SK-N-MC (cell line): ENCODE measurements around the gene ZMYND8.

Experiments used
- DNase-seq: peaks from one replicate; pipeline ENCODE4 v3.0.0-alpha.2; 2011; ENCODE audit warnings: low read depth, low spot score
- H3K27ac ChIP-seq: fragments of 200-600 bp; sonication (generic); 2 replicates; pipeline ENCODE4 v1.5.1; 2016; ENCODE audit warnings: mixed run types
- H3K36me3 ChIP-seq: fragments of 200-600 bp; sonication (generic); 2 replicates; pipeline ENCODE4 v1.6.1; 2017; ENCODE audit warnings: antibody characterized with exemption, low read length, mixed read lengths; ENCODE audit not compliant: insufficient read depth
- H3K4me3 ChIP-seq: fragments of 200-600 bp; sonication (generic); 2 replicates; pipeline ENCODE4 v1.5.1; 2016
- H3K9ac ChIP-seq: fragments of 200-600 bp; sonication (generic); 2 replicates; pipeline ENCODE4 v1.8.0; 2017; ENCODE audit warnings: mixed run types, mixed read lengths; ENCODE audit not compliant: insufficient read length
- H3K9me3 ChIP-seq: fragments of 200-600 bp; sonication (generic); 2 replicates; pipeline ENCODE4 v1.6.1; 2017; ENCODE audit warnings: low read depth, mild to moderate bottlenecking, antibody characterized with exemption, low read length, moderate library complexity, mixed read lengths
- EZH2 ChIP-seq: fragments of 200-600 bp; sonication (generic); IDR thresholded peaks from one replicate; pipeline ENCODE4 v1.6.1; 2017; ENCODE audit warnings: antibody characterized with exemption
- FOXP2 ChIP-seq: optimal IDR thresholded peaks from 2 replicates; pipeline ENCODE3; 2011; ENCODE audit warnings: mild to moderate bottlenecking, moderate library complexity; ENCODE audit not compliant: insufficient read depth; ENCODE audit errors: extremely low read length, control extremely low read depth
- POLR2AphosphoS5 ChIP-seq: IDR thresholded peaks from 2 replicates; pipeline ENCODE4 v1.6.1; 2012; ENCODE audit warnings: mild to moderate bottlenecking, low read depth, low read length, borderline replicate concordance

Gene ZMYND8

DNA sequence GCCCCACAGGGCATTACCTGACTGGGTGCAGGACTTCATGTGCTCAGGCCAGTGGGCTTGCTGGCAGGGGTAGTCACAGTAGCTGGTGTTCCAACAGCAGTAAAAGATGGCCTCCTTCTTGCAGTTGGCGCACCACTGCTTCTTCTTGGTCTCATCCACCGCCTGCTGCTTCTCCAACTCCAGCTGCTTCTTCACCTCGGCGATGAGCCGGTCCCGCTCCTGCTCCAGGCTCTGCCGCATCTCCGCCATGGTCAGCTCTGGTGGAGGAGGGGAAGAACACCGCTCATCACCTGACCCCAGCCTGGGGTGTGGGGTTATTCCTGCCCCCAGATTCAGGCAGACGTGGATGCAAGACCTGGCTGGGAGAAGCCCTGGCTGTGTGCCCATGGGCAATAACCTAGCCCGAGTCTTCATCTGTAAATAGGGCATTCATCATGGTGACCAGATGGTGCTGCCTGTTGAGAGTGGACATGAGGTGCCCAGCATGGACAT, 132.2 kb downstream of the ZMYND8 start:
- Histone ChIP-seq H3K9me3 (no peaks in the 10 kb centered on the region), H3K4me3 (no peak overlapping the region), H3K27ac (no peak overlapping the region), H3K36me3 (peaks cover 46% of the 10 kb centered on the region), H3K9ac (no peak overlapping the region)
- no peak for TF ChIP-seq POLR2AphosphoS5
- DNase-seq = no peak

GRCh38 chr20:47223896-47224295, 132.6 kb downstream of the ZMYND8 start:
- Histone ChIP-seq H3K9ac (no peak overlapping the region), H3K27ac (no peak overlapping the region), H3K9me3 (no peaks in the 10 kb centered on the region), H3K4me3 (no peak overlapping the region), H3K36me3 (peaks cover 42% of the 10 kb centered on the region)
- DNase-seq = no peak
- no peak for TF ChIP-seq FOXP2

DNA sequence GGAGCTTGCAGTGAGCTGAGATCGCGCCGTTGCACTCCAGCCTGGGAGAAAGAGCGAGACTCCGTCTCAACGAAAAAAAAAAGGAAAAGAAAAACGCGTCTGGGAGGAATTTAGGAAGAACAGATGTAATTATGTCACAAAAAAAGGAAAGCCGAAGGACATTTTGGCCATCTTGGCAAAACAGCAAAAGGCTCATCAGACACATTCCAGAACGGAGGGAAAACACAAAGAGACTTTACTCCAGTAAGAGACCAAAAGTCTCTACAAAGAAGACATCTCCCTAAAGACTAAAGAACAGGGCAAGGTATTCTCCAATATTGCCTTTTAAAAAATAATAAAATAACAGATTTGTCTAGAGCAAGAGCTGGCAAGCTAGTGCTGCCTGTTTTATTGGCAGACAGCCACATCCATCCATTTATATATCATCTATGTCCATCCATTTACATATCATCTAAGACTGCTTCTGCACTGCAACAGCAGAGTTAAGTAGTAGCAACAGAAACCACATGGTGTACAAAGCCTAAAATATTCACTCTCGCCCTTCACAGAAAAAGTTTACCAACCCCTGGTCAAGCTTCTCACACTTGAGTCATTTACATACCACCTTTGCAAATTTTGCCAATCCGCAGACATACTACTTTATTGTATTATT, 133.9 kb downstream of the ZMYND8 start:
- no peak for DNase-seq
- Histone ChIP-seq H3K36me3 (peaks cover 41% of the 10 kb centered on the region), H3K4me3 (no peak overlapping the region), H3K9me3 (no peaks in the 10 kb centered on the region), H3K27ac (no peak overlapping the region), H3K9ac (no peak overlapping the region)
- TF ChIP-seq EZH2 = no peak
- no peak for TF ChIP-seq POLR2AphosphoS5
- TF ChIP-seq FOXP2 = no peak

DNA sequence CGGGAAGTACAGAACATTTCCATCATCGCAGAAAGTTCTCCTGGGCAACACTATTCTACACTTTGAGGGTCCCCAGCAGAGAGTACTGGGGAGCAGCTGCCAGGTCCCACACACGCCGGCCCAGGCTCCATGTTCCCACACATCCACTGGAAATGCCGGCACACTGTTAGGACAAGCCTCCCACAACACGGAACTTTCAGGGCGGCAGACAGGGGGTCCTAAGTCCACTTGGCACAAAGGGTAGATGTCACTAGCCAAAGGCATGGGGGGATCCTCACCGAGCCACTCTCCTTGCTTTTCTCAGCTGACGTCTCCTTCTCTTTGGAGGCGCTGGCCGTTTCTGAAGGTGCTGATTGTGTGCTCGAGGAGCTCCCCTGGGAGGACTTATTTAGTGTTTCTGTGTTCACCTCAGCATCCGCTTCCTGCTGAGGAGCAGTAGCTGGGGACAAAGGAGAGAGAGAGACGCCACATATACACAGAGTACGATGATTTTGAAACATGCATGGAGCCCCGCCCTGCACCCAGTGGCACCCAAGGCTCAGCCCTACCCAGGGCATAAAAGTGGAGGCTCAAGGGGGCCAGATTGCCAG, 135.4 kb downstream of the ZMYND8 start:
- no peak overlapping the region for H3K4me3 ChIP-seq
- H3K9me3 ChIP-seq = no peaks in the 10 kb centered on the region
- TF ChIP-seq EZH2 (no peak), FOXP2 (no peak), POLR2AphosphoS5 (no peak)
- no peak overlapping the region for H3K9ac ChIP-seq
- H3K27ac ChIP-seq = no peak overlapping the region
- DNase-seq = no peak
- peaks cover 33% of the 10 kb centered on the region for H3K36me3 ChIP-seq

- TF ChIP-seq FOXP2 (no peak), POLR2AphosphoS5 (no peak), EZH2 (no peak)
- Histone ChIP-seq H3K4me3 (no peak overlapping the region), H3K27ac (no peak overlapping the region), H3K9ac (no peak overlapping the region), H3K9me3 (no peaks in the 10 kb centered on the region), H3K36me3 (peaks cover 37% of the 10 kb centered on the region)
- DNase-seq = no peak
Measured at GRCh38 chr20:47220161-47220582, 136.3 kb downstream of the ZMYND8 start.

GRCh38 chr20:47217482-47218446, 138.7 kb downstream of the ZMYND8 start:
- Histone ChIP-seq H3K9ac (no peak overlapping the region), H3K4me3 (no peak overlapping the region), H3K9me3 (no peaks in the 10 kb centered on the region), H3K36me3 (peaks cover 32% of the 10 kb centered on the region), H3K27ac (no peak overlapping the region)
- no peak for DNase-seq
- TF ChIP-seq EZH2 (no peak), POLR2AphosphoS5 (no peak), FOXP2 (no peak)

DNA sequence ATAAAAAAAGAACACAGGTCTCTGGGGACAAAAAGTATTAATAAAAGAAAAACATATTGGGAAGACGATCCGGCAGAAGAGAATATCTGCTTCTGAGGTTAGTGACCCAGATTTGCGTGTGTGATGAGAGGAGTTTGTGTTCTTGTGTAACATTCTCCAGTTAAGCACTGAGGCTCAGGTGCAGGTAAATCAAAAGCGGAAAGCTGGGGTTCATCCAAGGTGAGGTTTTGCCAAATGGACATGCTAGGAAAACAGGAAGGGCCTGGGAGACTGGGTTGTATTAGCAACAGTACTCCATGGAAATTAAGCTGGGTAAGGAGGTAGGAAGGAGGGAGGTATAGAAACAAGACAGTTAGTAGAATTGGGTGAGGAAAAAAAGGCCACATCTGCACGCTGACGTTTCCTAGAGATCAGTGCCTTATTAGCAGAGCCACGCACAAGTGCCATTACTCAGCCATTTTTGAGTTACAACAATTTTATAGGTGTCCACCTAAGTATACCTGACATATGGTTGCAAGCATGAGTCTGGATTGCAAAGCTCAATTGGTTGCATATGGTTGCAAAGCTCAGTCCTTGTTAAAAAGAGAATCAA, 139.6 kb downstream of the ZMYND8 start:
- DNase-seq = no peak
- Histone ChIP-seq H3K9me3 (no peaks in the 10 kb centered on the region), H3K4me3 (no peak overlapping the region), H3K36me3 (peaks cover 37% of the 10 kb centered on the region), H3K9ac (no peak overlapping the region), H3K27ac (no peak overlapping the region)
- TF ChIP-seq EZH2 (no peak), POLR2AphosphoS5 (no peak), FOXP2 (no peak)
